GM15510 (cell line): ENCODE measurements around the gene ANKRD11.

Source experiments
- POLR2A ChIP-seq: IDR thresholded peaks from 3 replicates; pipeline ENCODE4 v1.6.1; 2011; ENCODE audit warnings: borderline replicate concordance; ENCODE audit not compliant: insufficient read length; ENCODE audit errors: extremely low read depth

Gene ANKRD11

DNA sequence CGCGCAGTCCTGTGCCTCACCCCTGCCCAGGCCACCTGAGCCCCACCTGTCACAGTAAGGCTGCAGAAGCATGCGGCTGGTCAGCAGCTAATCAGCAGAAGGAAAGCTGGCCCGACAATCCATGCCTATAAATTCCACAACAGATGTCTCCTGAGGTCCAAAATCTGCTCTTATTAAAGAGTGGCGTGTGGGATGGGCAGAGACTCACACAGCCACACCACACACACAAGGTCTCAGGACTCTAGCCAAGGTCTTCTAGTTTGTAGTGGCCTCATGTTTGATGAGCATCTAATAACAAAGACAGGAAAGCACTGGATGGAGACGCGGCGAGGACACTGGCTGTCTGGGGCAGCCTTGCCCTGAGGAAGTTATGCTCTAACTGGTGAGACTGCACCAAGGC is 55.9 kb downstream of the ANKRD11 start:
- TF ChIP-seq POLR2A = no peak

DNA sequence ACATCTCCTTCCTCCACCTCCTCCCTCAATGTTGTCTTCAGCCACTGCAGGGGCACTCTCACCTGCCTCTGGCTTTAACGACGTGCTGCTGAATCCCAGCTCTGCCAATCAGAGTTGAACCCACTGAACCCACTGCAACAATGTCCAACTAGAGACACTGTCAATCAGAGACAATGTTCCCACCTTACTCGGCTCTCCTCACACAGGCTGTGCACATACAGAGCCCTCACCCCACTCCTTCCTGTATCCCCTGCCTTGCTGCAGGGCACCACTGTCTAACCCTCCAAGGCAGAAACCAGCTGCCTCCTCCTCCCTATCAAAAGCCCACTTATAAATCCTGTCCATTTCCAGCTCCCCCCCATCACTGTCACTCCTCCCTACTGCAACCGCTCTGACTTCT is 58.7 kb downstream of the ANKRD11 start:
- no peak for TF ChIP-seq POLR2A

DNA sequence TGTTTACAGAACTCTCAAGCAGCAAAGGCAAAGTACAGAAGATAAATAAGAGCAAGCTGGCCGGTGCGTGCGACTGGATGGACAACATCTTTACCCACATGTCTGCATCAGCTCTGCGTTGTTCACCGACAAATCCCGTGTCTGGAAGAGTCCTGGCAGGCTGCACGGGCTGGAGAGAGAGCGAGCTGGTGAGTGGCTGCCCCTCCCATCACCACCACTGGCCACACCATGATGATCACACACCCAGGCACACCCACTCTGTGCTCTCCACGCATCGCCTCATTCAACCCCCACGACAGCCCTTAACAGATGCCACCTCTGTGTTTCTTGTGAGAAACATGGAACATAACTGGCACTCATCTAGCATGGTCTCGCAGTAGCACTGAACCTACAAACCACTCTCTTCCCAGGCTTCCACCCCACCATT is 59.2 kb downstream of the ANKRD11 start:
- no peak for TF ChIP-seq POLR2A

DNA sequence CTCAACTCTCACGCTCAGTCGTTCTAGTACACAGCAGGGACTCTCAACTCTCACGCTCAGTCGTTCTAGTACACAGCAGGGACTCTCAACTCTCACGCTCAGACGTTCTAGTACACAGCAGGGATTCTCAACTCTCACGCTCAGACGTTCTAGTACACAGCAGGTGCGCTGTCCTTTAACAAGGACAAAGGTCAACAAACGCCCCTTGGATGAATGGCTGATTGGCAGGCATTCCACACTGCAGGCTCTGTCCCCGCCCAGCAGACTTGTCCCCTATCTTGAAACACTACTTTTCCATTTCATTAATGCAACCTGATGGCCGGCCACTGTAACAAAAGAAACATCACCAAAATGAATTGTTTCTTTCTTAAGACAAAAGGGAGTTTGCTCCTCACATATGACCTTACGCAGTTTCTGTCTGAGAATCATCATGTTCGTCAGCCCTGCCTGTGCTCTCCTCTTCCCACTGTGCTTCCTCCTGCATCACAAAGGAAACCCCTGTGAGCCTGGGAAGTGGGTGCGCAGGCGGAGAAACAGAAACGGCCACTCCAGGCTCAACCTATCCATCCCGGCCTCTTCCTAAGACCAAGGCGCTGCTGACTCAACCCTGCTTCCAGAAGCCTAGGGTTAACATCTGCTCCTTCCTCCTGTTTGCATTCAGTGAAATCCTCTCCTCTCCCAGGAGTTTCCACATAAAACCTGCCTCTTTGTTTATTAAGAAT is 59.8 kb downstream of the ANKRD11 start:
- TF ChIP-seq POLR2A = no peak

DNA sequence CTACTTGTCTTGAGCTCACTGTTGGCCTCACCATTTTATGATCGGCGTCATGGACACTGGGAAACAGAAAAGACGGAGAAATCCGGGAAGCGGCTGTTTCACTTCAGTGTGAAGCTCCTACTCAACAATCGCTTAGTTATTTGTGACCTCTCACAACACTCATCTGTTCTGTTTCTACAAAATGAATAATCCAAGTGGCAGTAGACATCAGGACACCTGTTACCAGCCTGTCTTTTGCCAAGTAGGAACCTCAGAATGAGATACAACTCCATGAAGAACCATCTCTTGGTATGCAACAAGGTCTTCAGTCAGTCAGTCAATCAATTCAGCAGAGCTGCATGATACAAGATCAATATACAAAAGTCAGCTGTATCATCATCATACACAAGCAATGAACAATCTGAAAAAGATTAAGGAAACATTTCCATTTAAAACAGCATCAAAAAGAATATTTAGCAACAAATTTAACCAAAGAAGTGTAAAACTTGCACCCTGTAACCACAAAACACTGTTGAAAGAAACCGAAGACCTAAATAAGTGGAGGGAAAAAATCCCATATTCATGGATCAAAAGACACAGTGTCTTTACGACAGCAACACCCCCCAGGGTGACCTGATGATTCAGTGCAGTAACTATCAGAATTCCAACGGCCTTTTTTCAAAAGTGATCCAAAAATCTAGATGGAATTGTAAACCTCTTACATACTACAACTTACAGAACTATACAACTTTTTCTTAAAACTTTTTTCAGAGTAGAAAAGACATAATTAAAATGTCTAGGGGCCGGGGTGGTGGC is 63.4 kb downstream of the ANKRD11 start:
- no peak for TF ChIP-seq POLR2A

DNA sequence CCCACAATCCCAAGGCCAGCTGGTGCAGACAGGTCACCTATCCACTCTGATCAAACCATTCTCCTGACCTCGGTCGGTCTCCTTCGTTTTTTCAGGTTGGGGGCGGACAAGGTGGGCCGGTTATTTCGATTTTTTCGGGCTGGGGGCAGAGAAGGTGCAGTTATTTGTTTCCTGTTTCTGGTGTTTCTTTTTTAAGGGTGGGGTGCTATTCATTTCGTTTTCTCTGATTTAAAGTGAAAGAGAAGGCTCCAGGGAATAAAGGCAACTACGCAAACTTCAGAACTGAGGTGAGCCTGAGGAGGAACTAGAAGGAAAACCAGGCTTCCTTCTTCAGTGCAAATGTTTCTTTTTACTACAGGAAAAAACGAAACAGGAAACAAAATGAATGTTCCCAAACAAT is 64.8 kb downstream of the ANKRD11 start:
- TF ChIP-seq POLR2A = no peak

DNA sequence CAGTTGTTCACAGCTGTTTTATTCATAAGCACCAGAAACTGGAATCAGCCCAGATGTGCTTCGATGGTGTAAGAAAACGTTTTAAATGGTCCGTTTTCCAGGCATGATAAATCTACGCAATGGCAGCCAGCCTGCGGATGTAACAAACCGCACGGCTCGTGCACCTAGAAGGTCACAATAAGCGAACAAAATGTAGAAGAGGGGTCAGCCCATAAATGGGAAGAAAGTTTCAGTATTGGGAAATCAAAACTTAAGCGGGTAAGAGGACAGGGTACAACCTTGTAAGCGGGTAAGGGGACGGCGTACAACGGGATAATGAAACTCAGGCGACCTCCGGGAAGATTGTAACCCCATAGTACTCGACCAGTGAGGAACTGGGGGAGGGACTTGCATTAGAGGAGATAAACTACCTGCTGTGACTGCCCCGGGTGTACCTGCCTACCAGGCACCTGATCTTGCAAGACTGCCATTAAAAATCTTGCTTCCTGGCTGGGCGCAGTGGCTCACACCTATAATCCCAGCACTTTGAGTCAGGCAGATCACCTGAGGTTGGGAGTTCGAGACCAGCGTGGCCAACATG is 66.6 kb downstream of the ANKRD11 start:
- TF ChIP-seq POLR2A = no peak

DNA sequence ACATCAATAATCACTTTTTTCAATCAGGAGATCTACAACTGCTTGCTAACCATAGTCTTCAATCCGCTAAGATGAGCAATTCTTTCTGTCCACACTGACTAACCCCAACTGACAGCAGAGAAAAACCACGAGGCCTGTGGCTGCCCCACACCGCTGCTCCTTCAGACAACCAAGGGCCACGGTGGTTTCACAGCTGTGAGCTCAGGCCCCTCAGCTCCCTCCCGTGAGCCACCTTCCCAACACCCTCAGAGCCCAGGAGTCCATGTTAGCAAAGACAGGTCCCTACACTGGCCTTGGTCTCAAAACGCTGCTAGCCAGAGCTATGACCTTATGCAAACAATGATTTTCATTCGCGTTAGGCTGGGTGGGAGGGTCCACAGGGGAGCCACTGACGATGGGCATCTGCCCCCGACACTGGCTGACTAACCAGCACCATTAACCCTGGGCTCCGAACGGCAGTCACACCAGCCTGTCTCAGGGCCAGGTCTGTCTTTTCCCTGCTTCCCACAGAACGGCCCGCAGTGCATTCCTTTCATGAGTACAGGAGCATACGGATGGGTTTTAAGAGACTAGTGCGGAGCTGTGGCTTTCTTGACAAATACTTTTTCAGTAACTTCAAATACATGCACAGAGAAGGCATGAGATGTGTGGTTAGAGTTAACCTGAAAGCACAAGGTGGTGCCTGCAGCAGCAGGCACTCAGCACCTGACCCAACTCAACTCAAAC is 67.3 kb downstream of the ANKRD11 start:
- TF ChIP-seq POLR2A = no peak

DNA sequence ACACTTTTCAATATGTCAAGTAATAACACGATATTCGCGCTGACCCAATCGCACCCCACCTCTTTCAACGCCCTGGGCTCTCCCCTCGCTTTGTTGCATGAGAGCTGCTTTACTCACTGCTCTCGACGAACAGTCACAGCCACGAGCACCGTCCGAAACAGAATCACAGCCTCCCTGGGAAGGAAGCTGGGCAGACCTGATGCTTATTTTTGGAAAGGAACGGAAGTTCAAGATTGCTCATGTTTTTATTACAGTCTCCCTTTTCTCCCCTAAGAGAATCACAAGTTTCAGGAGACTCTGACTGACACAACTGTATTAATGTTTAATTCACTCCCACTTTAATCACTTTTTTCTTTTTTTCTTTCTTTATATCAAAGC is 67.8 kb downstream of the ANKRD11 start:
- no peak for TF ChIP-seq POLR2A

DNA sequence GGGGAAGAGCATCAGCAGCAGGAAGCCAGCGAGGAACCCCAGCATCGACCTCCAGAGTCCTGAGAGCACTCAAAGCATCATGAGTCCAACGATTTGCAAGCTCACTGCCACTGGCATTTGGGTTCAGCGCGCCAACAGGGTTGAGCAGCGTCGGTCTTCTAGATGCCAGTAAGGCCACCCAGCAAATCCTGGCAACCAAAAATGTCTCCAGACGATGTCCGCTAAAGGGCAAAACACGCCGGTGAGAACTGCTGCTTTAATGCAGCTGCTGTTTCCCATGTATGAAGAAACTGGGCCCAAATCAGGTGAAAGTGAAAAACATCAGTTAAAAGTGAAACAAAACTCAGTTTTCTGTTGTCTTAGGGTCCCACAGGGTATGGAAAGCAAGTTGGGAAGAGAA is 70.2 kb downstream of the ANKRD11 start:
- no peak for TF ChIP-seq POLR2A

DNA sequence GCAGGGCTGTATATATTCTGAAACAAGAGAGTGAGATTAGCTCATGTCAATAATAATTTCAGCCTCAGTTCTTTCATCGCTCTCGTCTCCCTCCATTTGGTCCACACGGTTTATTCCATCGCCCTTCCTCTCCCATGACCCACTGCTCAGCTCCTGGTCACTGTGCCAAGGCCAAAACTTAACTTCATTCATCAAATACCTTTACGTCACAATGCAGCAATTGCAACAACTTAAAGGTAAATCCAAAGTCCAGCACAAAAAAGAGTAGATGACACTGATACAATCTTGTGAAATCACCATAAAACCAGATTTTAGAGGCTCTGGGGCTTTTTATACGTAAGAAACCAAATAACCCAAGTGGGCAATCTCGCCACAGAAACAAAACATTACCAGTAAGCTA is 72.0 kb downstream of the ANKRD11 start:
- TF ChIP-seq POLR2A = no peak

DNA sequence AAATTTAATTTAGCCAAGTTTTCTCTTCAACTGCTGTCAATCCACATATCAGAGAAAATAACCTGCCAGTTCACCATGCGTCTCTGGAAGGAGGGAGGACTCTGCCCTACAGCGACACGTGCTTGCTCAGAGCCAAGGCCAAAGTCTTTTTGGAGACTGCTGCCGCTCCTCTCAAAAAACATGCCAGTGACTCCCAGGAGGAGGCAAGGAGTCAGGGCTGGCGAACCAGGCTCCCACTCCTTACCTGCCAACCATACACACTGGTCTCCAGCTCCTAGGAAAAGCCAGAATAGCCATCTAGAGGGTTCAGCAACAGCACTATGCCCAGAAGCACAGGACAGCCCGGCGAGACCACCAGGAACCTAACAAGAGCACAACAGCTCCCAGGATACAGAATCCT is 73.0 kb downstream of the ANKRD11 start:
- TF ChIP-seq POLR2A = no peak

DNA sequence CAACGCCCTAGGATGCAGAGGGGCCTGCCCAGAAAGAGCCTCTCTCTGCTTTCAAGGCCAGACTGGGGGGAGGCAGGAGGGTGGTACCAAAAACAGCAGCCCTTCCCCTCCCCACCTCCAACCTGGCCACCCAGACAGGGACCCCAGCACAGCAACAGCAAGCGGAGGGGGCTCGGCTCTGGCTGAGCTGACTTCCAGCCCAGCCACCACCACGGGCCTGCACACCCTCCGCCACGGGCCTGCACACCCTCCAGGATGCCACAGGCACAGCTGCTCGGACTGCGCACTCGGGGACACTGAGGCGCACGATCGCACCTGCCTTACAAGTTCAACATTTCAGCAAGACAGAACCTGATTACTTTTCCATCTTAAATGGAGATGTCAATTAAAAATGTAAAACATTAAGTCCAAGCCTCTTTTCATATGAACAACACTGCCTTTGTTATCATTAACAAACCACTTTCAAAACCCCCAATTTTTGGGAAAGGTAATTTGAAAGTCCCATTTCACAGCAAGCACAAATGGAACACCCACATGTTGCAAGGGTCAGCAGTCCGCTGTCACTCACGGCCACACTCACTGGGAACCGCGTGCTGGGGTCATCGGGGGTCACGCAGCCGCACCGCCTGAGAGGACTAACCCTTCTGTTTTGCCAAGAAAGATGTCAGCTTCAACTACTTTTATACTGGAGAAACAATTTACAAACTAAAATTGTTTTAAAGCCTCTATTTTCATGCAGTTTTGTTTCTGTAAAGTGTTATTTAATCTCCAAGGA is 76.4 kb downstream of the ANKRD11 start:
- no peak for TF ChIP-seq POLR2A

DNA sequence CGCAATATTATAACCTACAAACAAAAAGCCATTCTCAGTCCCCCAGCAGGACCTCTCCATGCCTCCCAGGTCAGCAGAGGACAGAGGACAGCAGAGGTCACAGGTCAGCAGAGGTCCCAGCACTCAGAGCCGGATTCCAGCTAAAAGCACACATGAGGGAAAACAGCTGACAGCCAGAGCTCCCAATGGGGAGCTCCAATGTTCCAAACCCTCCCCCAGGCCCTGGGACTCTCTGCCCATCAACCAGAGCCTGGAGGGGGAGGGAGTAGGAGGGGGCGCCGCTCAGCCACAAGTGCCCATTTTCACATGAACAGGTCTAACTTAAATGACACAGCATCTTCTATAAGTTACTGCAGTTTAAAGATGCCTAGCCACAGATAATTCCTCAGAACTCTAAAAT is 77.5 kb downstream of the ANKRD11 start:
- no peak for TF ChIP-seq POLR2A

DNA sequence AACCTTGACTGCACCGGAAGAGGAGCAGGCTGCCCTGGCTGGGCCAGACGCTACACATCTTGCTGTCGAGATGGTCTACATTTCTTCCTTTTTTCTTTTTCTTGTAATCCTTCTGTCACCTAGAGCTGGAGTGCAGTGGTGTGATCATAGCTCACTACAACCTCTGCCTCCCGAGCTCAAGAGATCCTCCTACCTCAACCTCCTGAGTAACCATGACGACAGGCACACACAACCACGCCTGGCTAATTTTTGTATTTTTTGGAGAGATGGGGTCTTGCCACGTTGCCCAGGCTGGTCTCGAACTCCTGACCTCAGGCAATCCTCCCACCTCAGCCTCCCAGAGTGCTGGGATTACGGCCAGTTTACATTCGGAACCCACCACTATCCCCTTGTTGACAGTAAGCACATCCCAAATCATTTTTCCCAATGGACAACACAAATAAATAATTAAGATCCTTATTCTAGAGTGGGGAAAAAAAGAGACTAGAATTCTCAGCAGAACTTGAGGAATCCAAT is 79.0 kb downstream of the ANKRD11 start:
- no peak for TF ChIP-seq POLR2A

DNA sequence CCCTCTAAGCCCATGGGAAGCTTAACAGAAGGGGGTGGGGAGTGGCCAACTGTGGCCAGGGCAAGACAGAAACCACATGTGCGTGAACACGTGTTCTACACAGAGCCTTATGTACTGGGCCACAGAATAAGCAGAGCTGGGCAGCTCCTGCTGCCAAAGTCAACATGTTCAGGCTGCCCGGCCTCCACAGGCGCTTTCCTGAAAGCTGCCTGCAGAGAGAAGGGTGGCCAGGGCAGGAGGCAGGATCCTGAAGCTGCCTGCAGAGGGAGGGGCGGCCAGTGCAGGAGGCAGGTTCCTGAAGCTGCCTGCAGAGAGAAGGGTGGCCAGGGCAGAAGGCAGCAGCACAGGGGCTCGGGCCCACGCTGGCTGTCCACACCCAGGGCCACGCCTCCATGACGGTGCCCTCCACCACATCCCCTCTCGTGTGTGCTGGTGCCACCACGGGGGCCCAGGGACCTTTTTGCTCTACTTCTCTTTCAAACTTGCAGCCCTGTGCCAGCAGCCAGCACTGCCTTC is 79.5 kb downstream of the ANKRD11 start:
- TF ChIP-seq POLR2A = no peak
